Measurements from ENCODE around the gene SLC66A2. TPM values are rescaled to one million over a fixed set of nuclear protein-coding genes. Genes with fewer than 3 reads are reported as not detected.

Gene SLC66A2
- total RNA-seq, 1 experiment from 2014 or later = 13.0 TPM

DNA sequence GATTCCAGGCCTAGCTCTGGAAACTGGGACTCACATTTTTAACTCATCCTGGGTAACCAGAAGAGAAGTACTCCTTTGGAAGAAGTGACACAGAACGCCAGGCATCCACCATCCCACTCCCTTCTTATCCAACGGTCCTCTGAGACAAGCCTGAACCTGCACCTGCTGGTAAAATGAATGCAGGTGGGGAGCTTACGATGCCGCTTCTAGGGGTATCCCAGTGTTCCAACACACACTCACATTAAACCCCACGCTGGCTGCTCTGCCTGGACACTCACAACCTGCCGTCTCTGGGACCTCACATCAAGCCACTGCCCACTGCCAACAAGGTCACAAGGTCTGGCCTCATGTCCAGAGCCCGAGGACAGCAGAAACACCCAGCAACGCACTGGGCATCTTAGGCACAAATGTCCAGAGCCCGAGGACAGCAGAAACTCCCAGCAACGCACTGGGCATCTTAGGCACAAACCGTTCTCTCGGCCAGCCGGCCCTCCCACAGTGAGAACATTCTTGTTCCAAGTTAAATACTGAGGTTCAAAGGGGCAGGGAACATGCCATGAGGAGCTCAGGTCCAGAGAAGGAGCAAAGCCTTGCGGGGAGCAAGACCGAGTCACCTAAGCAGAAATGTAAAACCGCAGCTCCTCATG lies 9.9 kb downstream of the SLC66A2 start:
- peak overlapping the region in 1 of 3 experiments; percentile 22; a peak in 2 of 7 replicates for H3K27ac Mint-ChIP-seq
- H3K9me3 ChIP-seq (ENCODE audit: control insufficient read depth, low read depth, low read length) = no peaks in the 10 kb centered on the region

More for the DNA sequence above, 9.9 kb downstream of the SLC66A2 start:
- H3K14ac ChIP-seq (ENCODE audit: insufficient read depth, low read length) = no peak overlapping the region
- H3K4me1 ChIP-seq (ENCODE audit: insufficient read depth, low read length) = no peaks in the 10 kb centered on the region
- Mint-ChIP-seq H3K36me3 (ENCODE audit: insufficient read depth in 1 of 3, low read depth in 3 of 3) (peaks cover 0 to 16% (median 9%) of the 10 kb centered on the region in 3 experiments; a peak in 5 of 7 replicates), H3K4me1 (peaks cover 7 to 17% of the 10 kb centered on the region in 2 experiments), H3K9me3 (no peaks in the 10 kb centered on the region; a peak in 1 of 5 replicates), H3K4me3 (no peak overlapping the region), H3K27me3 (ENCODE audit: low read depth) (0 out of 2 replicates have a peak, but pooled peaks cover 1% of the 10 kb centered on the region)
- TF ChIP-seq, protein P1, sequence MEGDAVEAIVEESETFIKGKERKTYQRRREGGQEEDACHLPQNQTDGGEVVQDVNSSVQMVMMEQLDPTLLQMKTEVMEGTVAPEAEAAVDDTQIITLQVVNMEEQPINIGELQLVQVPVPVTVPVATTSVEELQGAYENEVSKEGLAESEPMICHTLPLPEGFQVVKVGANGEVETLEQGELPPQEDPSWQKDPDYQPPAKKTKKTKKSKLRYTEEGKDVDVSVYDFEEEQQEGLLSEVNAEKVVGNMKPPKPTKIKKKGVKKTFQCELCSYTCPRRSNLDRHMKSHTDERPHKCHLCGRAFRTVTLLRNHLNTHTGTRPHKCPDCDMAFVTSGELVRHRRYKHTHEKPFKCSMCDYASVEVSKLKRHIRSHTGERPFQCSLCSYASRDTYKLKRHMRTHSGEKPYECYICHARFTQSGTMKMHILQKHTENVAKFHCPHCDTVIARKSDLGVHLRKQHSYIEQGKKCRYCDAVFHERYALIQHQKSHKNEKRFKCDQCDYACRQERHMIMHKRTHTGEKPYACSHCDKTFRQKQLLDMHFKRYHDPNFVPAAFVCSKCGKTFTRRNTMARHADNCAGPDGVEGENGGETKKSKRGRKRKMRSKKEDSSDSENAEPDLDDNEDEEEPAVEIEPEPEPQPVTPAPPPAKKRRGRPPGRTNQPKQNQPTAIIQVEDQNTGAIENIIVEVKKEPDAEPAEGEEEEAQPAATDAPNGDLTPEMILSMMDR (conservative IDR thresholded peaks at IDR 0.05) = no peak
- no peak overlapping the region for H3T11ph ChIP-seq (ENCODE audit: low read length)
- H3K18ac ChIP-seq (ENCODE audit: insufficient read length, low read depth, low read length) = no peak overlapping the region
- no peak overlapping the region for H3K9ac ChIP-seq (ENCODE audit: extremely low read depth, insufficient read length, low read length)
- no peak overlapping the region for H4K5ac ChIP-seq (ENCODE audit: insufficient read length, low read depth, low read length)
- no CpG with 5 or more reads among the region's 16 CpGs for WGBS (ENCODE audit: extremely low coverage, insufficient read length, low lambda C conversion rate)
- no peaks in the 10 kb centered on the region for H3K79me2 ChIP-seq (ENCODE audit: insufficient read depth, low read length)
- H2BK12ac ChIP-seq (ENCODE audit: insufficient read length, low read depth, low read length) = no peak overlapping the region
- H4K91ac ChIP-seq (ENCODE audit: insufficient read length, low read depth, low read length) = no peak overlapping the region
- no peak overlapping the region for H2BK15ac ChIP-seq (ENCODE audit: low read depth, low read length)
- peak; percentile 12 for DNase-seq
- H2AK5ac ChIP-seq (ENCODE audit: insufficient read length, low read length) = no peak overlapping the region
- H3K4me2 ChIP-seq (ENCODE audit: insufficient read depth, insufficient read length, low read length) = no peak overlapping the region
- H3K27ac ChIP-seq (ENCODE audit: insufficient read length, low read depth, low read length) = no peak overlapping the region
- no peak overlapping the region for H3K23ac ChIP-seq (ENCODE audit: insufficient read length, low read depth, low read length)
- no peak overlapping the region for H4K8ac ChIP-seq (replicated peaks; ENCODE audit: insufficient read length, low read depth, low read length)
- no peak overlapping the region for H2BK5ac ChIP-seq (ENCODE audit: insufficient read length, low read length)
- no peak overlapping the region for H3K4ac ChIP-seq (ENCODE audit: low read depth, low read length)
- H3K79me1 ChIP-seq (ENCODE audit: insufficient read depth, low read depth, low read length, poor library complexity, severe bottlenecking) = no peaks in the 10 kb centered on the region
- no peaks in the 10 kb centered on the region for H4K20me1 ChIP-seq (ENCODE audit: control insufficient read depth, insufficient read depth, insufficient read length)
- H3K56ac ChIP-seq (ENCODE audit: insufficient read length, low read depth, low read length) = no peak overlapping the region
- no peak overlapping the region for H2BK120ac ChIP-seq (ENCODE audit: low read depth, low read length, poor library complexity, severe bottlenecking)
- H2AFZ ChIP-seq (ENCODE audit: low read length) = no peak overlapping the region
- H3K27me3 ChIP-seq (ENCODE audit: insufficient read depth, low read length) = no peaks in the 10 kb centered on the region
- no peak overlapping the region for H2BK20ac ChIP-seq (ENCODE audit: low read depth, low read length, poor library complexity, severe bottlenecking)
- H3K23me2 ChIP-seq (ENCODE audit: insufficient read length, low read depth, low read length, poor library complexity, severe bottlenecking) = no peaks in the 10 kb centered on the region
